DND-41 (cell line): ENCODE data around the gene SRRM4.

Experiments
- EZH2 ChIP-seq: IDR thresholded peaks from 3 replicates; pipeline ENCODE4 v1.6.1; 2012; ENCODE audit warnings: borderline replicate concordance, low read depth, mild to moderate bottlenecking, moderate library complexity, low read length, inconsistent platforms; ENCODE audit not compliant: severe bottlenecking
- TF ChIP-seq, protein P1 (sequence below): IDR thresholded peaks from 2 replicates; pipeline ENCODE4 v1.5.1; 2012; ENCODE audit warnings: borderline replicate concordance, low read length, moderate library complexity, mild to moderate bottlenecking; ENCODE audit not compliant: poor library complexity, severe bottlenecking; ENCODE audit errors: extremely low read depth

DNA sequence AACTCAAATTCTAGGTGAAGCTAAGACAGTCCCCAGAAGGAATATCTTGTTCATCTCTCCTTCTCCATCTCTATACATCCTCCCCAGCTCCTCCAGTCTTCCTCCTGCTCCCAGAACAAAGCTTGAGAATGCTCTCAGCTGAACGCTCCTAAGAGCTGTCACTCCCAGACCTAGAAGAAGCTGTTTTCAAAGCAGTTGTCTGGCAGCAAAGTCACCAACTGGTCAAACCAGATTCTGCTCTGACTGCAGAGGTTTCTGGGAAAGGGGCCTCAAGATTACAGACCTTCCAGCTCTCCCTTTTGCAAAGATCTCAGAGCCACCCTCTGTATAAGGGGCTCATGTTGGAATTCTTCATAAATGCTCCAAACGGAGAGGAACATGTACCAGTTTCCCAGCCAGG lies 187.8 kb downstream of the SRRM4 start:
- TF ChIP-seq, protein P1, sequence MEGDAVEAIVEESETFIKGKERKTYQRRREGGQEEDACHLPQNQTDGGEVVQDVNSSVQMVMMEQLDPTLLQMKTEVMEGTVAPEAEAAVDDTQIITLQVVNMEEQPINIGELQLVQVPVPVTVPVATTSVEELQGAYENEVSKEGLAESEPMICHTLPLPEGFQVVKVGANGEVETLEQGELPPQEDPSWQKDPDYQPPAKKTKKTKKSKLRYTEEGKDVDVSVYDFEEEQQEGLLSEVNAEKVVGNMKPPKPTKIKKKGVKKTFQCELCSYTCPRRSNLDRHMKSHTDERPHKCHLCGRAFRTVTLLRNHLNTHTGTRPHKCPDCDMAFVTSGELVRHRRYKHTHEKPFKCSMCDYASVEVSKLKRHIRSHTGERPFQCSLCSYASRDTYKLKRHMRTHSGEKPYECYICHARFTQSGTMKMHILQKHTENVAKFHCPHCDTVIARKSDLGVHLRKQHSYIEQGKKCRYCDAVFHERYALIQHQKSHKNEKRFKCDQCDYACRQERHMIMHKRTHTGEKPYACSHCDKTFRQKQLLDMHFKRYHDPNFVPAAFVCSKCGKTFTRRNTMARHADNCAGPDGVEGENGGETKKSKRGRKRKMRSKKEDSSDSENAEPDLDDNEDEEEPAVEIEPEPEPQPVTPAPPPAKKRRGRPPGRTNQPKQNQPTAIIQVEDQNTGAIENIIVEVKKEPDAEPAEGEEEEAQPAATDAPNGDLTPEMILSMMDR, result no peak
- TF ChIP-seq EZH2, result no peak
